Mesendoderm (in vitro differentiated cells): ENCODE results near the gene GNAT1.

ENCODE experiments used
- DNase-seq: peaks from one replicate; pipeline ENCODE4 v3.0.0; 2013
- H2AK5ac ChIP-seq: 2 replicates; pipeline ENCODE4 v1.6.1; 2013; ENCODE audit warnings: low read length, inconsistent platforms
- H2BK120ac ChIP-seq: 2 replicates; pipeline ENCODE4 v1.6.1; 2013; ENCODE audit warnings: low read depth, mild to moderate bottlenecking, low read length, moderate library complexity, mixed read lengths
- H2BK15ac ChIP-seq: replicated peaks from 2 replicates; pipeline ENCODE4 v1.6.1; 2013; ENCODE audit warnings: low read depth, mild to moderate bottlenecking, moderate library complexity
- H2BK5ac ChIP-seq: 2 replicates; pipeline ENCODE4 v1.6.1; 2013; ENCODE audit warnings: low read length, inconsistent platforms
- H3K18ac ChIP-seq: 2 replicates; pipeline ENCODE4 v1.6.1; 2013; ENCODE audit warnings: mild to moderate bottlenecking, low read length, mixed read lengths
- H3K23ac ChIP-seq: one replicate; pipeline ENCODE4 v1.6.1; 2013; ENCODE audit warnings: low read length
- H3K27ac ChIP-seq: 2 replicates; pipeline ENCODE4 v1.5.1; 2013; ENCODE audit warnings: low read depth, mild to moderate bottlenecking, inconsistent platforms, low read length, moderate library complexity
- H3K27me3 ChIP-seq: 2 replicates; pipeline ENCODE4 v1.6.1; 2013; ENCODE audit warnings: low read length, control low read depth, mild to moderate bottlenecking, inconsistent platforms; ENCODE audit not compliant: insufficient read depth, poor library complexity
- H3K36me3 ChIP-seq: 2 replicates; pipeline ENCODE4 v1.6.1; 2013; ENCODE audit warnings: low read length, inconsistent platforms; ENCODE audit not compliant: control insufficient read depth, insufficient read depth
- H3K4ac ChIP-seq: one replicate; pipeline ENCODE4 v1.6.1; 2013; ENCODE audit warnings: low read depth, mild to moderate bottlenecking, low read length, moderate library complexity
- H3K4me1 ChIP-seq: 2 replicates; pipeline ENCODE4 v1.6.1; 2013; ENCODE audit warnings: low read depth, low read length, inconsistent platforms; ENCODE audit not compliant: control insufficient read depth
- H3K4me2 ChIP-seq: 2 replicates; pipeline ENCODE4 v1.6.1; 2013; ENCODE audit warnings: low read length
- H3K4me3 ChIP-seq: 2 replicates; pipeline ENCODE4 v1.5.1; 2013; ENCODE audit warnings: mild to moderate bottlenecking, low read length
- H3K56ac ChIP-seq: one replicate; pipeline ENCODE4 v1.6.1; 2013; ENCODE audit warnings: low read length
- H3K79me1 ChIP-seq: 2 replicates; pipeline ENCODE4 v1.6.1; 2013; ENCODE audit warnings: low read length, inconsistent platforms
- H3K79me2 ChIP-seq: 2 replicates; pipeline ENCODE4 v1.6.1; 2013; ENCODE audit warnings: mild to moderate bottlenecking, low read length; ENCODE audit not compliant: control insufficient read depth, insufficient read depth
- H3K9ac ChIP-seq: 2 replicates; pipeline ENCODE4 v1.6.1; 2013; ENCODE audit warnings: low read length, inconsistent platforms
- H4K5ac ChIP-seq: one replicate; pipeline ENCODE4 v1.6.1; 2013; ENCODE audit warnings: low read length
- H4K8ac ChIP-seq: one replicate; pipeline ENCODE4 v1.6.1; 2013; ENCODE audit warnings: low read depth, mild to moderate bottlenecking, control low read depth, low read length, moderate library complexity
- WGBS: extraction: QIAGEN DNeasy Blood & Tissue Kit; methylation state at CpG from one replicate; pipeline ENCODE4 v1.1.7; 2013; ENCODE audit warnings: low lambda C conversion rate, missing lambda C conversion rate; ENCODE audit not compliant: insufficient coverage; ENCODE audit errors: extremely low coverage; 5-methylcytosine and 5-hydroxymethylcytosine counted together

Gene GNAT1

GRCh38 chr3:50212502-50212901 is 21.1 kb downstream of the GNAT1 start:
- no peak overlapping the region for H3K18ac ChIP-seq
- H2BK15ac ChIP-seq = no peak overlapping the region
- H3K36me3 ChIP-seq = no peaks in the 10 kb centered on the region
- H3K4ac ChIP-seq = no peak overlapping the region
- no peaks in the 10 kb centered on the region for H3K79me2 ChIP-seq
- no peak overlapping the region for H3K27ac ChIP-seq
- no peak overlapping the region for H3K56ac ChIP-seq
- H2AK5ac ChIP-seq = no peak overlapping the region
- no peak overlapping the region for H3K4me3 ChIP-seq
- no peak overlapping the region for H2BK5ac ChIP-seq
- H3K27me3 ChIP-seq = no peaks in the 10 kb centered on the region
- WGBS = no CpG with 5 or more reads among the region's 4 CpGs
- H3K4me1 ChIP-seq = no peaks in the 10 kb centered on the region
- H3K9ac ChIP-seq = no peak overlapping the region
- H3K79me1 ChIP-seq = no peaks in the 10 kb centered on the region
- no peak overlapping the region for H3K4me2 ChIP-seq
- DNase-seq = no peak
- no peak overlapping the region for H3K23ac ChIP-seq
- no peak overlapping the region for H4K8ac ChIP-seq
- H4K5ac ChIP-seq = no peak overlapping the region
- no peak overlapping the region for H2BK120ac ChIP-seq

GRCh38 chr3:50212971-50213370 is 21.6 kb downstream of the GNAT1 start:
- H2BK5ac ChIP-seq = no peak overlapping the region
- H3K4me3 ChIP-seq = no peak overlapping the region
- H3K27me3 ChIP-seq = no peaks in the 10 kb centered on the region
- H3K36me3 ChIP-seq = no peaks in the 10 kb centered on the region
- no CpG with 5 or more reads among the region's 3 CpGs for WGBS
- no peak overlapping the region for H3K27ac ChIP-seq
- H3K4ac ChIP-seq = no peak overlapping the region
- H2AK5ac ChIP-seq = no peak overlapping the region
- H3K4me2 ChIP-seq = no peak overlapping the region
- H3K79me2 ChIP-seq = no peaks in the 10 kb centered on the region
- no peak overlapping the region for H3K18ac ChIP-seq
- H3K4me1 ChIP-seq = no peaks in the 10 kb centered on the region
- H4K5ac ChIP-seq = no peak overlapping the region
- H4K8ac ChIP-seq = no peak overlapping the region
- DNase-seq = no peak
- no peak overlapping the region for H3K56ac ChIP-seq
- no peak overlapping the region for H3K9ac ChIP-seq
- H3K23ac ChIP-seq = no peak overlapping the region
- no peak overlapping the region for H2BK120ac ChIP-seq
- H3K79me1 ChIP-seq = no peaks in the 10 kb centered on the region
- H2BK15ac ChIP-seq = no peak overlapping the region

- Histone ChIP-seq H3K4me1 (no peaks in the 10 kb centered on the region), H3K27ac (no peak overlapping the region), H3K23ac (no peak overlapping the region), H3K79me2 (no peaks in the 10 kb centered on the region), H3K4me3 (no peak overlapping the region), H3K79me1 (no peaks in the 10 kb centered on the region), H4K5ac (no peak overlapping the region), H3K27me3 (no peaks in the 10 kb centered on the region), H2BK15ac (no peak overlapping the region), H3K4me2 (no peak overlapping the region), H3K56ac (no peak overlapping the region), H4K8ac (no peak overlapping the region), H3K9ac (no peak overlapping the region), H2BK120ac (no peak overlapping the region), H3K4ac (no peak overlapping the region), H2AK5ac (no peak overlapping the region), H3K18ac (no peak overlapping the region), H3K36me3 (no peaks in the 10 kb centered on the region), H2BK5ac (no peak overlapping the region)
- no peak for DNase-seq
- no CpG with 5 or more reads among the region's 12 CpGs for WGBS
Observed at GRCh38 chr3:50213373-50213772, 22.0 kb downstream of the GNAT1 start.

GRCh38 chr3:50214824-50215223 is 23.4 kb downstream of the GNAT1 start:
- H3K36me3 ChIP-seq = no peaks in the 10 kb centered on the region
- no peak overlapping the region for H2BK15ac ChIP-seq
- no peak overlapping the region for H2AK5ac ChIP-seq
- H3K9ac ChIP-seq = no peak overlapping the region
- no peak overlapping the region for H3K4me3 ChIP-seq
- H3K18ac ChIP-seq = no peak overlapping the region
- H3K4me1 ChIP-seq = no peaks in the 10 kb centered on the region
- H2BK5ac ChIP-seq = no peak overlapping the region
- H3K4ac ChIP-seq = no peak overlapping the region
- no peak overlapping the region for H4K8ac ChIP-seq
- H3K27me3 ChIP-seq = no peaks in the 10 kb centered on the region
- WGBS = no CpG with 5 or more reads among the region's 10 CpGs
- H3K56ac ChIP-seq = no peak overlapping the region
- no peaks in the 10 kb centered on the region for H3K79me2 ChIP-seq
- no peak overlapping the region for H3K4me2 ChIP-seq
- DNase-seq = no peak
- no peak overlapping the region for H3K27ac ChIP-seq
- H3K79me1 ChIP-seq = no peaks in the 10 kb centered on the region
- H4K5ac ChIP-seq = no peak overlapping the region
- no peak overlapping the region for H3K23ac ChIP-seq
- no peak overlapping the region for H2BK120ac ChIP-seq

- no peak overlapping the region for H4K8ac ChIP-seq
- no peak overlapping the region for H3K56ac ChIP-seq
- no peaks in the 10 kb centered on the region for H3K79me2 ChIP-seq
- no peak overlapping the region for H3K4me3 ChIP-seq
- H2BK15ac ChIP-seq = no peak overlapping the region
- no peak overlapping the region for H3K4me2 ChIP-seq
- H3K27ac ChIP-seq = no peak overlapping the region
- H3K18ac ChIP-seq = no peak overlapping the region
- H3K23ac ChIP-seq = no peak overlapping the region
- no peak overlapping the region for H2BK5ac ChIP-seq
- H3K4me1 ChIP-seq = no peaks in the 10 kb centered on the region
- no peaks in the 10 kb centered on the region for H3K27me3 ChIP-seq
- no peaks in the 10 kb centered on the region for H3K79me1 ChIP-seq
- H3K9ac ChIP-seq = no peak overlapping the region
- no peaks in the 10 kb centered on the region for H3K36me3 ChIP-seq
- WGBS = no CpG with 5 or more reads among the region's 9 CpGs
- no peak for DNase-seq
- H2AK5ac ChIP-seq = no peak overlapping the region
- no peak overlapping the region for H3K4ac ChIP-seq
- H2BK120ac ChIP-seq = no peak overlapping the region
- no peak overlapping the region for H4K5ac ChIP-seq
Observed at GRCh38 chr3:50215529-50215928, 24.1 kb downstream of the GNAT1 start.

GRCh38 chr3:50217681-50218080 is 26.3 kb downstream of the GNAT1 start:
- no peaks in the 10 kb centered on the region for H3K79me2 ChIP-seq
- H3K23ac ChIP-seq = no peak overlapping the region
- H2BK5ac ChIP-seq = no peak overlapping the region
- no peak overlapping the region for H2BK120ac ChIP-seq
- no peak overlapping the region for H4K8ac ChIP-seq
- no peak overlapping the region for H2AK5ac ChIP-seq
- no peak overlapping the region for H3K9ac ChIP-seq
- no peak overlapping the region for H2BK15ac ChIP-seq
- no peak overlapping the region for H4K5ac ChIP-seq
- no peak overlapping the region for H3K4me3 ChIP-seq
- H3K27me3 ChIP-seq = no peaks in the 10 kb centered on the region
- H3K4ac ChIP-seq = no peak overlapping the region
- no CpG with 5 or more reads among the region's 10 CpGs for WGBS
- no peak overlapping the region for H3K4me2 ChIP-seq
- DNase-seq = no peak
- H3K56ac ChIP-seq = no peak overlapping the region
- H3K36me3 ChIP-seq = no peaks in the 10 kb centered on the region
- no peaks in the 10 kb centered on the region for H3K4me1 ChIP-seq
- no peak overlapping the region for H3K27ac ChIP-seq
- H3K79me1 ChIP-seq = no peaks in the 10 kb centered on the region
- H3K18ac ChIP-seq = no peak overlapping the region
